HG02759 (cell line): ENCODE data around the gene USP31.
A peak's percentile ranks its signal among the peaks of the same experiment; 100 is the strongest.
"Not testable (repeated sequence)": the region's sequence is repeated elsewhere in the genome, so short reads cannot be mapped to it uniquely, and the experiment has no call there.

Source experiments
- ATAC-seq: cut with Tn5 transposase; IDR thresholded peaks from one replicate; pipeline ENCODE4 v1.9.1; 2021; ENCODE audit warnings: mild to moderate bottlenecking, moderate library complexity; ENCODE audit not compliant: unreplicated experiment

USP31 gene

DNA sequence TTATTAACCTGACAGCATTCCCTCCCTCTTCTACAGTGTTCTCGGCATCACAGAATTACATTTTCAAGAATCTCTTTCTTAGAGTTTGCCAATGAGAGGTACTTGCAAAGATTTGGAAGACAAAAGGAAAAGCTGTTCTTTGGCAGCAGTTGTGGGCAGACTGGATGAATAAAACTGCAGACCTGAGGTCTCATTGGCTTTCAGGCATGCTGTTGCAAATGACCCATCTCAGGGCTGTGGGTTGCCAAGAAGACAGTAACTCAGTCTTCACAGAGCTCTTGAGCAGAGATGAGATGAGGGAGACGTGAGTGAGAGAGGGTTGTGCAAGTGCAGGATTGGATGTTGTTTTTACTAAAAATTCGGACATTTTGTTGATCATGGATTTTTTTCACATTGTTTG lies 11.3 kb upstream of the USP31 start:
- ATAC-seq: no peak

DNA sequence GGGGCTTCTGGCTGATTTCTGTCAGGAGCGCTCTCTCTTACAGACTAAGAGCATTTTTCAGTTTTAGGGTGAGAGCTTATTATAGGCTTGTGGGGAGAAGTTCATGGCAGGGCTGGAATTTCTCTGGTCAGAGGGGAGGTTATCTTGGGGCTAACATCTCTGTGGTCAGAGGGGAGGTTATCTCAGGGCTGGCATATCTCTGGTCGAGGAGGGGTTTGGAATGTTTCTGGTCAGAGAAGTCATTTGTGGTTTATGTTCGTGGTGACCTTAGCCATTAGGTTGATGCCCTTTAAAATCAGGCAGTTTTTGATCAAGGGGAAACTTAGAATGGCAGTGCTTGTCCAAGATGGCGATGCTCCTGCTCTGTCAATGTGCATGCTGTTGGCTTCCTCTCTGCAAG lies 10.8 kb upstream of the USP31 start:
- no peak for ATAC-seq

DNA sequence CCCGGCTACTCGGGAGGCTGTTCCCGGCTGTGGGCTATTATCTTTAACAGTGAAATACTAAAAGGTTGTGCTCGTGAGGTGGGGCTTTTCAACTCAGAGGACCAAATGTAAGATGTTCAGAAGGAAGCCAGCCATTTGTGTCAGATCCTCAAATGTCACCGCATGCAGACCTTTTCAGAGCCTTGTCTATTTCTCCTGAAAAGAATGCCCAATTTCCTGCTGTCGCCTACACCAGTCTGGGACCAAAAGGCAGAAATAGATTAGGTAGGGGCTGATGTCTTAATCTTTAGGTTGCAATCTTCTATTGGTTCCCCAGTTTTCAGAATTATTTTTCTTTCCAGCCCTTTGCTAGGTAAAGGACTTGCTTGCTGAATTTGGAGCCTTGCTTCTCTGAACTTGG lies 8.9 kb upstream of the USP31 start:
- ATAC-seq: no peak

DNA sequence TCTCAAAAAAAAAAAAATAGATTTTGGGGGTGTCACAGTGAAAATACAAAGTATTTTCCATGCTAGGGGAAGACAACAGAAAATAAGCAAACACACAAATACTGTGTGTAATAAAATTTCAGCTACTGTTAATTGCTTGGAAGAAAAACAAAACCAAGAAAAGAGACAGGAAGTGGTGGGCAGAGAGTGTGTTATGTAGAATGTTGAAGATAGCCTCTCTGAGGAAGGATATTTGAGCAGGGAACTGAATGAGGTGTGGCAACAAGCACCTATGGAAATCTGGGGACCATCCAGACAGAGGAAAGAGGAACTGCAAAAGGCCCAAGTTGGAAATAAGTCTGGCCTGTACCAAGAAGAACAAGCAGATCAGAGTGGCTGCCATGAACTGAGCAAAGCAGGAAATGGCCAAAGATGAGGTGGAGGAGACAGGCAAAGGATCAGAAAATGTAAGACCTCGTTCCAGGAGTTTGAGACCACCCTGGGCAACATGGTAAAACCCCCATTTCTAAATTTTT lies 7.8 kb upstream of the USP31 start:
- ATAC-seq: no peak

DNA sequence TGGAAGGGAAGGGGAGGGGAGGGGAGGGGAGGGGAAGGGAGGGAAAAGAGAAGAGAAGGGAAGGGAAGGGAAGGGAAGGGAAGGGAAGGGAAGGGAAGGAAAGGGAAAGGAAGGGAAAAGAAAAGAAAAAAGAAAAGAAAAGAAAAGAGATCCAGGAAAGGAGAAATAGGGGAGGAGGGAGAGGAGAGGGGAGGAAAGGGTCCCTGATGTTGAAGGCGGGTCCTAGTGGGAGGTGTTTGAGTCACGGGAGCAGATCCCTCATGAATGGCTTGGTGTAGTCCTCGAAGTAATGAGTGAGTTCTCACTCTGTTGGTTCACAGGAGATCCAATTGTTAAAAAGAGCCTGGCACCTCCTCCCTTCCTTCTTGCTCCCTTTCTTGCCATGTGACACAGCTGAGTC lies 6.9 kb upstream of the USP31 start:
- no peak for ATAC-seq

DNA sequence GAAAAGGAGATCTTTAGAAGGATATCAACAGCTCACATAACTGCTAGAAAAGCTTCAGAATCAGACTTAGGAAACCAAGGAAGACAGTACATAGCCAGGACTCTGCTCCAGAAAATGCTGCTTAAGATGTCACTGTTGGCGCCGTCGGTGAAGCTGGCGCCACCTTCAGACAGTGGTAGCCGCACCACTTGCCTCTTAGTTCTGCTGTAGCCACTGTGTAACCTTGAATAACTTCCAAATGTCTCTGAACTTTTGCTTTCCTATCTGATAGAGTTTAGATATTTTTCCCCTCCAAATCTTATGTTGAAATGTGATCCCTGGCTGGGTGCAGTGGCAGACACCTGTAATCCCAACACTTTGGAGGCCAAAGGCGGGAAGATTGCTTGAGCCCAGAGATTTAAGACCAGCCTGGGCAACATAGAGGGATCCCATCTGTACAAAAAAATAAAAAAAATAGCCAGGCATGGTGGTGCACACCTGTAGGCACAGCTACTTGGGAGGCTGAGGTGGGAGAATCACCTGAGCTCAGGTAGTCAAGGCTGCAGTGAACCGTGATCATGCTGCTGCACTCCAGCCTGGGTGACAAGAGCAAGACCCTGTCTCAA lies 6.3 kb upstream of the USP31 start:
- ATAC-seq: no peak

DNA sequence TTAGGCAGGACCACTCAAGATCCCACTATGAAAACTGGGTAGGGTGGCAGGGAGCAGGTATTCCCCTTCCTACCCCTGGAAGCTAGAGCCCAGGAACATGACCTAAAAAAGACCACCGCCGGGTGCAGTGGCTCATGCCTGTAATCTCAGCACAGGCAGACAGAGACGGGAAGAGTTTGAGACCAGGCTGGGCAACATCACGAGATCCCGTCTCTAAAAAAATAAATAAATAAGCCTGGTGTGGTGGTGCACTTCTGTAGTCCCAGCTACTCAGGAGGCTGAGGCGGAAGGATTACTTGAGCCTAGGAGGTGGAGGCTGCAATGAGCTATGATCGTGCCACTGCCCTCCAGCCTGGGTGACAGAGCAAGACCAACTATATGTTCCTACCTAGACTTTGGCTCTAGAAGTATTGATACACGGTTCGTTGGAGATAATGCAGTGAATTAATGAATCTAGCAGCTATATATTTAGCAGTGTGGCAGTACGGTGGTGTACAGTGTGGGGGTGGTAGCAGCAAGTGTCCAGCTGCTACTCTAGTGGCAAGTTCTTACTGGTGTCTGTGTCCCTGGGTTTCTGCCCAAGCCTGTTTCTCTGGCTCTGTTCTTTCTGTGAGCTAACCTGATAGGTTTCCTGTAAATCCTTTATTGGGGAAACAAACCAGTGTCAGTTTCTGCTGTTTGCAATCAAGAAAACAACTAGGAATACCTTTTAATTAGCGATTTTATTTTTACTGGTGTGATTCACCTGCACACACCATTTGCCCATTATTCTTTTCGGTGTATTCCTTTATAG lies 3.3 kb upstream of the USP31 start:
- ATAC-seq: no peak

DNA sequence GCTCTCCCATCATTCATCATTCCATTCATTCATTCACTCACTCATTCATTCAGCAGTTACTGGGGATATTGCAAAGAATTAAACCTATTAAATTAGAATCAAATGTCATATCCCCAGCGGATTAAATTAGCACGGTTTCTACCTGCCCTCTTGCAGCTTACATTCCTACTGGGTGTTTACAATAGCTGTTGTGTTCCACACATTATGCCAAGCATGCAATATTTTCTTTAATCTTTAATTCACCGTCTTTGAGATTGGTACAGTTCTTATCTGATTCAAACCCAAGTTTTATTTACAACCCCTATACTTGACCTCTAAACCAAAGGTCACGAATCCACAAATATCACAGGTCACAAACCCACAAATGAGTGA lies 727 bp upstream of the USP31 start:
- no peak for ATAC-seq

DNA sequence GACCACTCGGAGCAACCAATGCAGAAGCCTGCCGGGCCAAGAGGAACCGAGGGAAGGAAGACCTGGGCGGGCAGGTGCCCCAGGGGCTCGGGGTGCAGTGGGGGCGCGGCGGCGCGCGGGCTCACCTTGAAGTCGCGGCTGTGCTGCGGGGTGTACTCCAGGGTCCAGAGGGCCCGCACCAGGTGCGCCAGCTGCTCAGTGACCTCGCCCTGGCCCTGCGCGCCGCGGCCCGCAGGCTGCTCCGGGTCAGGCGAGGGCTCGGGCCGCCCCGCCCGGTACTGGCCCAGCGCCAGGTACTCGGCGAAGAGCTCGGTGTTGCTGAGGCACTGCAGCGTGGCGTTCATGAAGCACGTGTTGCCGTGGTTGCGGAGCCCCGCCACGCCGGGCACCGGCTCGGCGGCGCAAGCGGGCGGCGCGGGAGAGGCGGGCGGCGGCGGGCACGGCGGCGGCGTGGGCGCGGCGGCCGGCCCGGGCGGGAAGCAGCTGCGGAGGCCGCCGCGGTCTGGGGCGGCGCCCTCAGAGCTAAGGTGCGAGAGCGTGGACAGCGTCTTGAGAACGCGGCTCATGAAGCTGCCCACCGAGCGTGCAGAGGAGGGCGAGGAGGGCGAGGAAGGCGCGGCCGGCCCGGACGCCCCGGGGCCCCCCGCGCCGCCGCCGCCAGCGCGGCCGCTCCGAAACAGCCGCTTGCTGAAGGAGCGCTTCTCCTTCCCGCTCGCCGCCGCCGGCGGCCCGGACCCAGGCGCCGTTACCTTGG lies 562 bp downstream of the USP31 start:
- peak; percentile 38 for ATAC-seq

DNA sequence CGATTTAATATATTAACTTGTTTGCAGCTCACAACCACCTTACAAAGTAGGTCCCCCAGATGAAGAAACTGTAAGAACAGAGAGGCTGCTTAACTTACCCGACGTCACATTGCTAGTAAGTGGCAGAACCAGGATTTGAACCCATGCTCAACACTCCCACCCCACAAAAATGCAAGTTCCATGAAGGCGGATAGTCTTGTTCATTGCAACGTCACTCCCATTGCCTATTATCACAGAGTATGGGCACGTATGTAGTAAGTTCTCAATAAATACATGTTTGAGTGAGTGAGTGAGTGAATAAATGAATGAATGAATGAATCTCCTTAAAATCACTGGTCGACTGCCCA lies 1.1 kb downstream of the USP31 start:
- ATAC-seq: no peak

DNA sequence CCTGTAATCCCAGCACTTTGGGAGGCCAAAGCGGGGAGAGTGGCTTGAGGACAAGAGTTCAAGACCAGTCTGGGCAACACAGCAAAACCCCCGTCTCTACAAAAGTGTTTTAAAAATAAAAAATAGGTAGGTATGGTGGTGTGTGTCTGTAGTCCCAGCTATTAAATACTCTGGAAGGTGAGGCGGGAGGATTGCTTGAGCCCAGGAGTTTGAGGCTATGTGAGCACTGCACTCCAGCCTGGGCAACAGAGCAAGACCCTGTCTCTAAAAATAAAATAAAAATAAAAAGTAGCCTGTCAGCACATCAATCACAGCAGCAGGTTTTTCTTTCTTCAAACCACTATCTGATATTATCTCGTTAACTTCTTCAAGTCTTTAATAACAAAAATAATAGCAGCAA lies 1.6 kb downstream of the USP31 start:
- no peak for ATAC-seq

DNA sequence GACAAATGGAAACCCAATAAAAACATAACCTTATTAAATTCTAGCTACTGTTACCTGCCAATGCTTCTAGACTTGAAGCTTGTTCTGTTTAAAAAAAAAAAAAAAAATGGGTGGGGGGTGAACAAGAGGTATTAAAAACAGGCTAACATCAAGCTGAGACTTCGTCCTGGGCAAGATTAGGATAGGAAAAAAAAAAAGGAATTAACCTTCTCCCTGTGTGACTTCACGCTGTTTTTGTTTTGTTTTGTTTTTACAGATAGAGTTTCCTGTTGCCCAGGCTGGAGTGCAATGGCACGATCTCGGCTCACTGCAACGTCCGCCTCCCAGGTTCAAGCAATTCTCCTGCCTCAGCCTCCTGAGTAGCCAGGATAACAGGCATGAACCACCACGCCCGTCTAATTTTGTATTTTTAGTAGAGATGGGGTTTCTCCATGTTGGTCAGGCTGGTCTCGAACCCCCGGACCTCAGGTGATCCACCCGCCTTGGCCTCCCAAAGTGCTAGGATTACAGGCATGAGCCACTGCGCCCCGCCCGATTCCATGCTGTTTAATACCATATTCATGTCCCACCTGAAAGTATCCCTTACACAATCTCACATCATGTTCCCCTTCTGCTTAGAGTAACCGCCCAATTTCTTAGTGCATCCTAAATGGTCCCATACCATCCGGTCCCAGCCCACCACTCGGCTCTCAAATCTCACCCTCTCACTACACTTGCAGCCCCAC lies 2.2 kb downstream of the USP31 start:
- ATAC-seq: no peak

DNA sequence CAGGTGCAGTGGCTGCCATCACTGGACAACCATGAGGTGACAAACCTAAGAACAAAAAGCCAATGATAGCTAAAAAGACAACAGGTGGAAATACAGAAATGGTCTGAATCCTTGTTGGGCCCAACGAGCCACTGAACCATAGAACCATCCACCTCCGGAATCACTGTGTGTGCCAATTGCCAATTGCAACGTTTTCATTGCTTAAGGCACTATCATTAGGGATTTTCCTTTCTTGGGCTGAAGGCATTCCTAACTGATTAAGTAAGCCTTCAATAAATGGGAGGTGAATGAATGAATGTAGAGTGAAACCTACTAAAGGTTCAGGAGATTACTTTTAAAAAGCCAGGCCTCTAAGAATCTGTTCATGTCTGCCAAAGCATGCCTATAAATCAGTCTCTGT lies 3.6 kb downstream of the USP31 start:
- no peak for ATAC-seq

DNA sequence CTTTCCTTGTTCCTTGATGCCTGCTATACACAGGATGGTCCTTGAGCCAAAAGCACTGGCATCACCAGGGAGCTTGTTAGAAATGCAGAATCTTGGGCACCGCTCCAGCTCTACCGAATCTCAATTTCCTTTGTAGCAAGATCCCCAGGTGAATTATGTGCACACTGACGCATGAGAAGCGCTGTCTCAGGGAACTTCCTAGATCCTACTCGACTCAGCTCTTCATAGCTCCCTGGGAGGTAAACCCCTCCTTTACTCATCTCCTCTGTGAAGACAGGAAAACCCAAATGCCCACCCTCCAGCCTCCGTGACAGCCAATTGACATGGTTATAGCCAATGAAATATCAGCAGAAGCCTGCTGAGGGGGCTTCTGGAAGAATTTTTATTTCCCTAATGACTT lies 4.1 kb downstream of the USP31 start:
- no peak for ATAC-seq

DNA sequence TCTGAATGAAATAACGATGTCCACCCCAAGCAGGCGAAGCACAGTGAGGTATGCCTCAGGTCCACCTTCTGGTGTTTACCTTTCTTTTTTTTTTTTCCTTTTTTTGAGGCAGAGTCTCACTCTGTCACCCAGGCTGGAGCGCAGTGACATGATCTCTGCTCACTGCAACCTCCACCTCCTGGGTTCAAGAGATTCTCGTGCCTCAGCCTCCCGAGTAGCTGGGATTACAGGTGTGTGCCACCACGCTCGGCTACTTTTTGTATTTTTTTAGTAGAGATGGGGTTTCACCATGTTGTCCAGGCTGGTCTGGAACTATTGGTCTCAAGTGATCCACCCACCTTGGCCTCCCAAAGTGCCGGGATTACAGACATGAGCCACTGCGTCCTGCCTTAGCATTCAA lies 4.9 kb downstream of the USP31 start:
- ATAC-seq: not testable (repeated sequence)

DNA sequence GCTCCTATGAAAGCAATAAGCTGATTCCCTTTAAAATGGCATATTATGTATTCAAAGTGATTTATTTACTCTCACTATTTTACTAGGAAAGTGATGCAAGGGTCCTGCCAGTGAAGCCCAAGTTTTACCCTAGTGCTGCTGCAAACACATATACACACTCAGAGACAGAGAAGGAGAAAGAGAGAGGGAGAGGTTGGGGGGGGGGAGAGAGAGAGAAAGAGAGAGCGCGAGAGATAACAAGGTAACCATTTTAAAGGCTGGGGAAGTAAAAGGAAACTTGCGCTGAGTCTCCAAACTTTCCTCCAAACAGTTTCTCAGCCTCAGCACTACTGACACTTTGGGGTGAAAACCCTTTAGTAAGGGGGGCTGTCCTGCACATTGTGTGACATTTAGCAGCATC lies 5.9 kb downstream of the USP31 start:
- no peak for ATAC-seq

DNA sequence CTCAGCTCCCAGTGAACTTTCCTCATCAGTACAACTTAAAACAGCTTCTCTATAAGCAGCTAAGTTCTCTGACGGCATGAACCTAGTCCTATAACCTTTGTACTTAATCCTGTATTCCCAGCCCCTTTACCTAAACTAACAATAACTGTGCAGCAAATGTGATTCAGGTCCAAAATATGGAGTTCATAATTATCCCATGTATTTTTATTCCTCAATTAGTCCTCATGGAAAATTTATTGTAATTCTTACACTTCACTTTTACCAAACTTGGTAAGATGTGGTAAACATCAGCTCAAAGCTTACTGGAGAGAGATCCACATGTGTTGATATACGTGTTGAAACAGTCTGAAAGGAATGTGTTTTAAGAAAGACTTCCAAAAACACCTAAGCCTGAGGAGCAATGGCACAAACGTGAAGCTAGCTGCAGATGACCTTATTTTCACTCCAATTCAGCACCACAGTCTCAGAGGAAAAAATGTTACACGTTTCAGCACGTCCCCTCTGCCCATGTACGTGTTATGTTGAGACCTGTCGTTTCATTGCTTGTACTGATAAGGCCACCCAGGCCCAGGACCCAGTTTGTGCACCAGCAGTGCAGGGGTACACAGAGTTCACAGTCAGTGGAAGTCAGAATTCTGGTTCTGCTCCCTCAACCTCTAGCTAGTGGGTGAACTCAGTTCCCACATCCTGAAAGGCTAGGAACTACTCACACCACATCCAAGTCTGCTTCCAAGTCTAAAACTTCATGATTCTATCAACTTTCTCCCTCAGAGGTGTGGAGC lies 7.1 kb downstream of the USP31 start:
- ATAC-seq: no peak

DNA sequence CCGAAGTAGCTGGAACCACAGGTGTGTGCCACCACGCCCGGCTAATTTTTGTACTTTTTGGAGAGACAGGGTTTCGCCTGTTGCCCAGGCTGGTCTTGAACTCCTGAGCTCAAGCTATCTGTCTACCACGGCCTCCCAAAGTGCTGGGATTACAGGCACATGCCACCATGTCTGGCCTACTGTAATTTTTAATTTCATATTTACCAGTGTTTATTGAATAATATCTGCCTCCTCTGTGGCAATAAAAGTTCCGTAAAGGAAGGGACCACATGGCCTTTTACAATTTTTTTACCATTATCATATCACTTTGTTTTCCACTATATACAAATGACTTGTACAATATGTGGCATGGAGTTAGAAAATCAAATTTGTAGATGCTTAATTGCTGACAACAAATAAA lies 7.8 kb downstream of the USP31 start:
- ATAC-seq: no peak

DNA sequence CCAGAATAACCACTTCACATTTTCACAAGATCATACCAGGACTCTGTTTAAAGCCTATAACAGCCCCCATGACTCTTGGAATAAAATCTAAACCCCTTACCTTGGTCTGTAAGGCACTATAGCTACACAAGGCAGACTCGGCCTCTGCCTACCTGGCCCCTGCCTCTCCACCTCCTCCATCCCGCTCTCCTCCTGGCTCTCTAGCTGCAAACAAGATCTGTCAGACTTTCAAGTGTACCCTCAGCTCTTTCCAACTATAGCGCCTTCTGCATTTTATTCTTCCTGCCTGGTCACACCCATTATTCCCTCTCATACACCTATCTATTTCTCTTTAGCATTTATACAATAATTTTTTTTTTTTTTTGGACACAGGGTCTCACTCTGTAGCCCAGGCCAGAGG lies 8.2 kb downstream of the USP31 start:
- no peak for ATAC-seq

DNA sequence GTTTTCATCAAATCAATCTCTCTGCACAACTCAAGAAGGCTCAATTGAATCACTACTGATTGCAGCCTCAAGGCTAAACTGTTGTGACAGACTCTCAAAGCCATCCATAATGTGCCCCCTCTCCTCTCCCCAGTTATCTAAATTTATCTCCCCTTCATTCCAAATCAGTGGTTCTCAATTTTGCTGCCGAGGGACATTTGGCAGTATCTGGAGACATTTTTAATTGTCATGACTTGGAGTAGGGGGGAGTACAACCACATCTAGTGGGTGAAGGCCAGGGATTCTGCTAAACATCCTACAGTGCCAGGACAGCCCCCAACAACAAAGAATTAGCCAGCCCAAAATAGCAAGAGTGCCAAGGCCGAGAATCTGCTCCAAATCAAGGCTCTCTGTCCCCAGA lies 9.1 kb downstream of the USP31 start:
- ATAC-seq: no peak

DNA sequence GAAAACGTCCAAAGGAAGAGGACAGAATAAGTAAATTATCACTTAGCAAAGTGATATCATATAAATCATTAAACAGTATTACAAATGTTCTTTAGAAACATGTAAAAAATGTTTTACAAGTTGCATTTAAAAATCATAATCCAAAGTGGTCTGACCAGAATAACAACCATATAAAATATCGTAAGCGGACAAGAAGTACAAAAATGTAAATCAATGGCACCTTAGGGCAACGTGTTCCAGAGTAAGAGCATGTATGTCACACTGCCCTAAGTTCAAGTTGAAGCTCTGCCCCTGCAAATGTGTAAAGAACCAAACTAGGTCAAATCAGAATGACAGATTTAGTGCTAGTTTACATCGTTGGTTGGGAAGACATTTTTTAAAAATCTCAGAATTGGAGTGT lies 11.4 kb downstream of the USP31 start:
- no peak for ATAC-seq
